ENCODE measurements around the gene HLA-DRA.

GRCh38 chr6:32439602-32440214 is at the start of gene HLA-DRA:
- TF ChIP-seq POLR2AphosphoS5 (IDR thresholded peaks at IDR 0.05; ENCODE audit: insufficient read depth in 1 of 2, low read depth in 1 of 2) (peak in 1 of 2 donors; percentile 19), CTCF (IDR thresholded peaks at IDR 0.05) (no peak), POLR2A (IDR thresholded peaks at IDR 0.05) (peak in 1 of 2 donors; percentile 18)

All from vagina (tissue), 2 donors.